GM21515 (cell line): ENCODE data around the gene NOL11.
"Not testable (repeated sequence)": the region's sequence is repeated elsewhere in the genome, so short reads cannot be mapped to it uniquely, and the experiment has no call there.

Source experiments
- ATAC-seq: cut with Tn5 transposase; IDR thresholded peaks from one replicate; pipeline ENCODE4 v1.9.1; 2021; ENCODE audit not compliant: unreplicated experiment

Gene NOL11

DNA sequence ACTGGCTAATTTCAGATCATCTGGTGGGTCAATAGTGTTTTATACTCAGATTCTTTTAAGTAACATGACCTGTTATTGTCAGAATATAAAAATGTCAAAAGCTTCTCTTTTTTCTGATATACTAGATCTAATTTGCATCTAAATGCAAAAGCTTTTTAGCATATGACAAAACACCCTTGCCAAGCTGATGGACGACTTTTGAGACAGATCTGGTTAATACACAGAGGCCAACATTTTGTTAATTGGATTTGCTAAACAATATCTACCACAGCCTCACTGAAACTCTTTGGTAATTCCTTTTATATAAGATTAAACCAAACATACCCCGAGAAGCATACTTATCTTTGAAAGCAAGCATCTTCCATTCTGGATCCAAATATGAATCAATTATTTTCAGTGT is 10.3 kb upstream of the NOL11 start:
- no peak for ATAC-seq

DNA sequence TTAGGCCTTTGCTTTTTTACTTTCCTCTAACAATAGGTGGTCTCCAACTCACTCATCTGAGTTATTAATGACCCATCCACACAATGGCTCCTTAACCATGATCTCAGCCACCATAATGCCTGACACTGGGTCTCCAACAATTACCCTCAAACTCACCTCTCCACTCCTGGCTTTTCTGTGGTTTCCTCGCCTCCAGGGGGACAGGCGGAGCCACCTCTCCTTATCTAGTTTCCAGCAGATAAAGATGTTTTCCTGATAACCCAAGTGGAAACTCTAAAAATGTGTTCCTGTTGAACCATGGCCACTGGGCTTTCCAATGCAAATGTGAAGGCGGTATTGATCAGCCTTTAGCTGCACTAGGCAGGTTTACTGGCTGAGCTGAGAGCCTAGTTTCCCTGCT is 9.4 kb upstream of the NOL11 start:
- ATAC-seq = no peak

GRCh38 chr17:67711916-67712315 is 5.8 kb upstream of the NOL11 start:
- no peak for ATAC-seq

DNA sequence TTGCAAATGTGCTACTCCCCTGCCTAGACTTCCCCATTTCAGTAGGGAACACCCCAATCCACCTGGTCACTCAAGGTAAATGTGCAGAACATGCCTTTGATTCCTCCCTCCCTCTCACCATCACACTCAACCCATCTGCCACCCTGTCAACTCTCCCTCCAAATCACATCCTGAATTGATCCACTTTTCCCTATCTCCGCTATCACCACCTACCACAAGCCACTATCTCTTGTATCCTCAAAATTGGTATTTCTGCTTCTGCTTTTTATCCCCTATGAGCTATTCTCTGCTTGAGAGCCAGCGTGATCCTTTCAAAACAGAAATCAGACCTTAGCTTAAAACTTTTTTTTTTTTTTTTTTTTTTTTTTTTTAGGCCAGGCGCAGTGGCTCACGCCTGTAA is 5.4 kb upstream of the NOL11 start:
- no peak for ATAC-seq

GRCh38 chr17:67713169-67713568 is 4.6 kb upstream of the NOL11 start:
- no peak for ATAC-seq

DNA sequence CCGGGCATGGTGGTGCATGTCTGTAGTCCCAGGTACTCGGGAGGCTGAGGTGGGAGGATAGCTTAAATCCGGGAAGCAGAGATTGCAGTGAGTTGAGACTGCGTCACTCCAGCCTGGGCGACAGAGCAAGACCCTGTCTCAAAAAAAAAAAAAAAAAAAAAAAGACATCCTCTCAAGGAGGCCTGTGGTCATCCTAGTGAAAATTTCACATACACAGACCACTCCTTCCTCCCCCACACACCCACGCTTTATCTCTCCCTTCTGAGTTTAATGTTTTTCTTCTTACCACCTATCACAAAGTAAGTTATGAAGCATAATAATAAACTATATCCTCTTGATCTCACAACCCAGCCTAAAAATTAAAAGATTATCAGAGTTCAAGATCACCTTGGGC is 1.3 kb upstream of the NOL11 start:
- ATAC-seq = no peak

- peak; percentile 5 for ATAC-seq
These were observed 528 bp upstream of the NOL11 start for GRCh38 chr17:67717192-67717623.

DNA sequence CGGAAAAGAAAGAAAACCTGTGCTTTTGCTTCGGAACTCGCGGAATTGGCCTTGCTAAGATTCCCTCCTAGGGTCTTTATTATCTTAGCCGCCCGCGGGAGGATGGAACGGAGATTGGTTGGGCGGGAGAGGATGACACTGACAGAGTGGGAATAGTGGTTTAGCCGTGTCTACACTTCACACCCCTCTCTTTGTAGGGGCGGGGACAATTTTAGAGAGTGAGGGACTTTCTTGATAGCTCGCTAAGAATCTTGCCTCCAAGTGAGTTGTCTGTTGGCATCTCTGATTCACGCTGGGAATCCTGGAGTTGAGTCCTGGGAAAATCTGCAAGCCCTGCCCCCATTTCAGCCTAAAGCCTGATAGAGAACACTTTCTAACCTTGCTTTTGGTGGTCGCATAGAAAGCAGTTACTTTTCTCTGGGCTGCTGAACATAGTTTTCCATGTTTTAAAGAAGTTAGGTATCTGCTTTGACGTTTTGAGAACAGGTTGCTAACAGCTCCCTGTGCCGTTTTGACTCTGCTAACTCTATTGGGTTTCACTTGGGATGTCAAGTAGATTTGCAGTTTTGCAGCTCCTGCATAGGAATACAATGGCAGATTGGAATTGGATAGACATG is 697 bp downstream of the NOL11 start:
- ATAC-seq = no peak

GRCh38 chr17:67725373-67725791 is 7.6 kb downstream of the NOL11 start:
- ATAC-seq = no peak

- no peak for ATAC-seq
These were observed 8.1 kb downstream of the NOL11 start for GRCh38 chr17:67725807-67726206.

- not testable (repeated sequence) for ATAC-seq
These were observed 9.7 kb downstream of the NOL11 start for GRCh38 chr17:67727152-67728039.

DNA sequence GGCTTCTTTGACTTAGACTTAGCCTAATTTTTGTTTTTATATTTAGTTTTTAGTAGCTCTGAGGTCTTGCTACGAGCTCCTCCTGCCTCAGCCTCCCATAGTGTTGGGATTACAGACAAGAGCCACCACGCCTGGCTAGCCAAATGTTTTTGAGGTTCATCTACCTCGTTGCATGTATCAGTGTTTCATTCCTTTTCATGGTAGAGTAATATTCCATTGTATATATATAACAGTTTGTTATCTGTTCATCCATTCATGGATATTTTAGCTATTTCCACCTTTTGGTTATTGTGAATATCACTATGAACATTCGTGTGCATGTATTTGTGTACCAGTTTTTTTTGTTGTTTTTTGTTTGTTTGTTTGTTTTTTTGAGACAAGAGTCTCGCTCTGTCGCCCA is 12.2 kb downstream of the NOL11 start:
- ATAC-seq = no peak

DNA sequence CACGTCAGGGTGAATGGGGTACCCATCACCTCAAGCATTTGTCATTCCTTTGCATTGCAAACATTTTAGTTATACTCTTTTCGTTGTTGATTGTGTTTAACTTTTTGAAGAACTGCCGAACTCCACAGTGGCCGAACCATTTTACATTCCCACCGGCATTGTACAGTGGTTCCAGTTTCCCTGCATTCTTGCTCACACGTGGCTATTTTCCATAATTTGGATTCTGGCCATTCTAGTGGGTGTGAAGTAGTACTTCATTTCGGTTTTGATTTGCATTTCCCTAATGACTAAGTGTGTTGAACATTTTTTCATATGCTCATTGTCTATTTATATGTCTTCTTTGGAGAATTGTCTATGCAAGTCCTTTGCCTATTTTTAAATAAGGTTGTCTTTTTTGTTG is 13.0 kb downstream of the NOL11 start:
- ATAC-seq = no peak

DNA sequence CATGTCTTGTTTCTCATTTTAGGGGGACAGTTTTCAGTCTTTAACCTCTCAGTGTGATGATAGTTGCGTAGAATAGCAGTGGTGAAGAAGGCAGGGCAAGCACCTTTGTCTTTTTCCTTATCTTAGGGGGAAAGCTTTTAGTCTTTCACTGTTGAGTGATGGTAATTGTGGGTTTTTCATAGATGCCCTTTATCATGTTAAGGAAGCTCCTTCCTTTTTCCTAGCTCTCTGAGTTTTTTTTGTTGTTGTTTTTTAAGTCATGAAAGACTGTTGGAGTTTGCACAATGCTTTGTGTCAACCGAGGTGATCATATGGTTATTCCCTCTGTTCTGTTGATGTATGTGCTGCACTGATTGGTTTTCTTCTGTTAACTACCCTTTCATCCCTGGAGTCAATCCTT is 15.7 kb downstream of the NOL11 start:
- ATAC-seq = no peak

DNA sequence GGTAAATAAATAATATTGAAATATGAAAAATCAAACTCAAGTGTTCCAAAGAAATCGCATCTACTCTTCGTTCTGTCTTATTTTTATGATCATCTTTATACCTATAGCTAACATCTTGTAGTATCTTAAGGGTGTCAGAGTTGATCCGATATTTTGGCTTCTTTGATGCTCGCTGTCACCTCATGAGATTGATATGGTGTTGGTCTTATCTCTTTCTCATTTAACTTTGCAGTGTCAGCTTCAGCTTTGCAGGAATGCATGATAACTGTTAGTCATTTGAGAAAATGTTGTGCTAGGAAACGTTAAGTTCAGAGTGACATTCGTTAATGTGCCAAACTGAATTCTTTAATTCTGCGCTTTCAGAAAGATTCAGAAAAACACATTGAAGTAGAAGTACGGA is 19.4 kb downstream of the NOL11 start:
- ATAC-seq = no peak

DNA sequence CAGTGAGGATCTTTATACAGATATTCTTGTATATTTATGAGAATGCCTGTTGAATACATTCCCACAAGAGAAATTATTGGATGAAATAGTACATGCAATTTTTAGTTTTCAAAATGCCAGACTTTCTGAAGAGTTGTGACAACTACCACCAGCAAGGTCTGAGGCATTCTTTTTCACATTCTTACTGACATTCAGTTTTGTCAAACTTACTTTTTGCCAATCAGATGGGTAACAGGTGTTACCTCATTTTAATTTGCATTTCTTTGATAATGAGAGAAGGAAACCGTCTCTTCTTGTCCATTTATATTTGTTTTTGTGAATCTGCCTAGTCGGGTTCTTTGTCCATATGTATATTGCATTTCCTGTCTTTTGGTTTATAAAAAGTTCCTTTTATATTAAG is 24.3 kb downstream of the NOL11 start:
- ATAC-seq = no peak

DNA sequence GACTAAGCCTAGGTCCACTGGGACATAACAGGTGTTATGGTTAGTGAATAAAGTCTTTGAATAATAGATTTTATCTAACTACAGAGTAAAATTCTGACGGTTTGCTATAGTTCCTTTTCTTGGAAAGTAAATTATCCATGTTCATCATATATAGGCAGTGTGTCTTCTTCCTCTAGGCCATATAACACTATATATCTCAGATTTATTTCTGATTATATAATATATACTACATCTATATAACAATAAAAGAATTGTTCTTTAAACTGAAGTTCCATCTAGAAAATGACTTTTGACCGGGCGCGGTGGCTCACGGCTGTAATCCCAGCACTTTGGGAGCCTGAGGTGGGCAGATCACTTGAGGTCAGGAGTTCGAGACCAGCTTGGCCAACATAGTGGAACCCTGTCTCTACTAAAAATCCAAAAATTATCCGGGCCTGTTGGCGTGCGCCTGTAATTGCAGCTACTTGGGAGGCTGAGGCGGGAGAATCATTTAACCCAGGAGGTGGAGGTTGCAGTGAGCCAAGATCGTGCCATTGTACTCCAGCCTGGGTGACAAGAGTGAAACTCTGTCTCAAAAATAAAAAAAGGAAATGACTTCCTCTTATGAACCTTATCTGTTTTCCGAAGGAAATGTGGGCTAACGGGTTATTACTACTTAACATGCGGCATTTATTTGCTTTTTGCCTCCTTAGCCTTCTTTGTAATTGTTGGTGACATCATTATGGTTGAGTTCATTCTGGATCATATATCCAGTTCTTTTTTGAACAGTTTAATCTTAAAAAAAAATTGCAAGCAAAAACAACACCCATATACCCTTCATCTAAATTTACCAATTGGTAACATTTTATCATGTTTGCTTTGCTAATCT is 29.2 kb downstream of the NOL11 start:
- no peak for ATAC-seq

DNA sequence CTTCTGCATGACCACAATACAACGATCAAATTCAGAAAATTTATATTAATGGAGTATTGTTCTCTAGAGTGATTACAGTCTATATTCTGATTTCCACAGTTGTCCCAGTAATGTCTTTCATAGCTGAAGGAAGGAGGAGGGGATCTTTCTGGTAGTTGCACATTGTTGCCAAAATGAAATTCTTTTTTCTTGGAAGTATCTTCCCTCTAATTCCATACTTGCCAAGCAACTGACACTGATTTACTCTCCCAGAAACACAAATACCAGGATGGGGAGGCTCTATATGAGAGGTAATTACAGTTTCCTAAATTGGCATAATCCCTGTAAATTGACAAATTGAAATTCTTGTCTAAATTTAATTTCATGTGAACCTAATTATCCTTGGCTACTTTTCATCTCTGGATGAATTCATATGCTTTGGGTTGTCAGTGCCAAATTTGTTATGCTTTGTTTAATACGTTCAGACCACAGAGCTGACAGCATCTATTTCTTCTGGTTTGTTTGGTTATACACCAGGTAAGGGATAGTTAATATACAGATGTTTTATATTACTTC is 30.0 kb downstream of the NOL11 start:
- ATAC-seq = no peak

GRCh38 chr17:67750067-67750466 is 32.3 kb downstream of the NOL11 start:
- ATAC-seq = no peak

GRCh38 chr17:67751101-67752074 is 33.7 kb downstream of the NOL11 start:
- no peak for ATAC-seq
